Measurements from ENCODE around the gene RALGAPA2.

The RALGAPA2 gene

DNA sequence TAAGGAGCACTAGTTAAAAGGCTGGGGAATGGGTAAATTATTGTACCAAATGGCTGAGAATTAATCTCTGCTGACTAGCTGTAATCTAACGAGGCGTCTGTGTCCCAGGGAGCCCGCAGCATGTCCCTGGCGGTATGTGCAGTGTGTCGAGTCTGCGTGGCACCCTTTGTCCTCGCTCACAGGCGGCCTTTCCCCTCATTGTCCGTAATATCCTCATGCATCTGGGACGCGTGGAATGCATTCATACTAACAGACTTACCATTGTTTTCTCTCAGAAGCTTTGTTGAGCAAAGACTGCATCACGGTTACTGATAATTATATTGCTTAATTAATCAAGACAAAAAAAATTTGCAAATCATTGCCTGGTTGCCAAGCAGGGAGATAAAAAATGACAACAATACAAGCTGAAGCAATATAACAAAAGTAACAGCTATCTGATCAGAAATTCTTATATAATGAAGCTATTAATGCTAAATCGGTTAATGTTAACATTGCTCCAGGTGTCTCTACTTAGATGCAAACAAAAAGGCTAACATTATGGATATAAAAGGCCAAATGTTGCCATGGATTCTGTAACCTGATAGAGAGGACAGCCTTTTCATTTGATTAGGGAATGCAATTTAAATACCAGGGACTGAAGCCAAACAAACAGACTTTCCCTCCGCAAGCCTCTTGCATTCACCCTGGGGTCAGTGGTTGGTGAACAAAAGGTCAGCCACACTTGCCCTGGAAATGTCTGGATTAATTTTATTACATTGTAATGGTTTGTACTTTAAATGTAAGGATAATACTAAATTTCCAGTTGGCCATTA lies 219.7 kb downstream of the RALGAPA2 start:
- DNase-seq: no peak

DNA sequence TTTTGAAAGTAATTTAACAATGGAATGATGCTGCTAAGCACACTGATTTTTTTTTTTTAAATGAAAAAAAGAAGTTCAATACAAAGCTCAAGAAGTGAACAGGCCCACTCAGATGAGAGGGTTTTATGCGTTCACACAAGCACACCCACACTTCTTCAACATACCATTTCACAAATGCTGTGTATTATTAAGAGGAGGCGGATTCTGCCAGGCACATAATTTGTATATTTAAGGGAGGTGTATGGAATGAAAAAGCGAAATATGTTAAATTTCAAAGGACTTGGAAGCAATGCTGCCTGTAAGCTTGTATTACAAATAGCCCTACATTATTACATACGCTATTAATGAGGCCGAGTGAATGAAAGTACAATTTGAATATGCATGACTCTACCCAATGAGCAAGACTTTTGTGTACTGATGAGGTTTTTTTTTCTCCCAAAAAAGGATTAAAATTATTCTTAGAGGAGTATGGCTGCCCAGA lies 220.6 kb downstream of the RALGAPA2 start:
- no peak for DNase-seq

DNA sequence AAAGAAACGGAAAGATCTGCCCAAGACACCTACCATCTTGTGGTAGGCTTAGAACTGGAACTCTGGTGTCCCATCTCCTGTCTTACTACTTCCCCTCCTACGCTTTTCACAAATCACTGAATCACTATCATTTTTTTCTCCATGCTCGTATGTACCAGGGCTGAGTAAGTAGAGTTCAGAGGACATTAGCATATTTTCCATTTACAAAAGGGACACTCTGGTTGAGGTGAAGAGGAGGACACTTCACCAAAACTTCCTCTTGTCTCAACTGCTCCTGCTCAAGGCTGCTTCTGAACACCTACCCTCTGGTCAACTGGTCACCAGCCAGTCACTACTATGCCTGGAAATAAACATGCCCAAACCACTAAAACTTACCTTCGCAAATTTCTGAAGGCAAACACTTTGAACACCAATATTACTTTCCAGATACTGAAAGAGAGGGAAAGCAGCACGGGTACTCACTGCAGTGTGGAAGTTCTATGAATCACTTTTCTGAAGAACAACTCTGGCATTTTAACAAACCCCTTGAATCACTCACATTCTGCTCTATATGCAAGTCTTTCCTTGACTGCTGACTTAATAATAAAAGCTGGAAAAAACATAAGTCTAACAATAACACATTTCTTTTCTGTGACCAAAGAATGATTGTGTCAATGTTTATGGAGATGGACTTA lies 221.2 kb downstream of the RALGAPA2 start:
- no peak for DNase-seq

DNA sequence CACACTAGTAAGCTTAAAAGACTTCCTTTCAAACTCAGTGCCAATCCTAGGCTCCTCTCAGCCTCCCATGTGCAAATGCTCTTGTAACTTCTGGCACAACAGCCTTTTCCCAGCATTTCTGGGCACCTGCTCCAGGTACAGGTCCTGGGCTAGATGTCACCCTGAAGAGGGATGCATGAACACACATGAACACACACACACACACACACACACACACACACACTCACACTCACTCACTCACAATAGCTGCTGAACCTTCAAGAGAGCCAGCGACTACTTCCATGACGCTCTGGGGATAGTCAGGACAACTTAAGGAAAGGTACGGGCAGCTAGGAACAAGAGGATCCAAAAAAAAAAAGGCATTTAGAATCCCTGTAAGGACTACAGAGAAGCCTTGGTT lies 221.8 kb downstream of the RALGAPA2 start:
- no peak for DNase-seq

DNA sequence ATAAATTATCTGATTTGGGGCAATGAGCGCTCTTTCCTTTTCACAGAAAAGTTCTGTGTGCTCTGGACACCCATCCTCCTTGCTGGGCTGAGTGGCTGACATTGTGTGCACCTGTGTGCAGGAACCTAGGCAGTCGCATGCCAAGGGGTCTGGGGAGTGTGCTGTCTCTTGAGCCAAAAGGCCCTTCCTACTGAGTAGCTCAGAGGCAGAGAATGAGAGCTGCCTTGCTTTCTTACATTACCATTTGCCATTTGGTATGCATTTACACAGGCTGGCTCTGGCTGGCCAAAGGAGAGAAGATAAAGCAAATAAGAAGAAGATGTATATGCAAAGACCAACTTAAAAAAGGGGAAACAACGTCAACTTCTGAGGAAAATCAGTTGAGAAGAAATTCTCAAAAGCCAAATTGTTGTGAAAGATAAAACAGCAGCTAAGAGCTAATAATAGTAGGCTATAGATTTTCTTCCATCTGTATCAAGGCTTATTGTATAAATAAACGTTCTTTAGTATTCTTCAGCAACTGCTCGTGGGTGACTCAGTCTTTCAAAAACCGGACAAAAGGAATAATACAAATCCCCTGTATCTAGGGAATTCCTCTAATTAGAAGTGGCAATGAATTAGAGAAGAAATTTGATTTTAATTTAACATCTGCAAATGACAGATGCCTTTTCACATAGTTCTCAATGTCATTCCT lies 222.6 kb downstream of the RALGAPA2 start:
- DNase-seq: no peak

DNA sequence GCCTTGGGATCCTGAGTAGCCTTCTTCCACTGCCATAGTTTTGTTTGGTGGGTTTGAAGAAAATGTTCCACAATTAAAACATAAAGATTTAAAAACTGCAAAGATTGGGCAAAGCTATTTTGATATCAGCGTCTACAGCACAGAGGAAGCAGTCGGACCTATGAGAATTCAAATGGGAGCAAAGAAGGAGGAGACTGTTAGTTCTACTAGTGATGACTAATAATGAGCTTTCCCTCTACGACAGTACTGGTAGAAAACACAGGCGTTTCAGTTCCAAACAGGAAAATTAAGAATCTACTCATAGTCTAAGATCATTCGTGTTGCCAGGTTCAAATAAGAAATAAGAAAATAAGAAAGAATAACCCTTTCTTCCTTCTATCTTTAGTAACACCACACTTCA lies 223.4 kb downstream of the RALGAPA2 start:
- no peak for DNase-seq

DNA sequence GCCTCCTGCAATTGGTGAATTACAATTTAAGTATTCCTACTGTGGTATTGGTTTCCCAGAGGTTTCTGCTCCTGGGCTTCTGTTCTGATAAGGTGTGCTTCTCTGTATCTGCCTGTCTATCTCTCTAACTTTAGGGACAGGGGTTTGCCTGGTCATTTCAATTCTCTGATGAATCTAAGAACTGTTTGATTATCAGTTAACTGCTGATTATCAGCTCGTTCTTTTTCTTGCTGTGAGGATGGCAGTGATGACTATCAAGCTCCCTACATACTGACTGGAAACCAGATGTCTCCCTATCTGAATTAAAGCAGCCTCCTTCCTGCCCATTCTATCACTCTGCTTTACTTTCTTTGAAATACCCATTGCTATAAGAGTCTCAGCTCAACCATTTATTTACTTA lies 224.1 kb downstream of the RALGAPA2 start:
- DNase-seq: no peak

DNA sequence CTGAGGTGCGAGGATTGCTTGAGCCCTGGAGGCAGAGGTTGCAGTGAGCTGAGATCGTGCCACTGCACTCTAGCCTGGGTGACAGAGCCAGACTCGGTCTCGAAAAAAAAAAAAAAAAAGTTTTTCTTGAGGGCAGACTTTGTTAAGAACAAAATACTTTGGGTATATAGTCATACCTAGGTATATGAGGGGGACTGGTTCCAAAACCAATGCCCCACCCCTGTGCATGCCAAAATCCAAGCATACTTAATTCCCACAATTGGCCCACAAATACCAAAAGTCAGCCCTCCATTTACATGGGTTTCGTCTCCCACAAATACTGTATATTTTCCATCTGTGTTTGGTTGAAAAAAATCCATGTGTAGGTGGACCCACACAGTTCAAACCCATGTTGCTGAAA lies 224.6 kb downstream of the RALGAPA2 start:
- DNase-seq: no peak

DNA sequence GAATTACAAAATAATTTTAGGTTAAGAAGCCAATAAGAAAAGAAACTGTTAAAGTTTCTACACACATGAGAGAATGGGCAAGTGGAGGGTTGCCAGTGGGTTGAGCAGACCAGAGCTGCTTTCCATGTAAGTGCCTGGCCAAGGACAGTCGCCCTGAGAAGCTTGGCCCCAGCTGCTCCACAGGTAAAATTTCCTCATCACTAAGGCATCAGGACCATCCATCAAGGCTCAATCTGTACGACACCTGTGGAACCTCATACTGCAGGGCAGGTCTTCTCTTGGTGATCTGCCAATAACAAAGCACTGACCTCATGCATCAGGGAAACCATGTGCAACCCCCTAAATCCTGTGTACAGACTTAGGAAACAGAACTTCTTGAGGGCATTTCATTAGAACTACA lies 229.1 kb downstream of the RALGAPA2 start:
- DNase-seq: no peak

DNA sequence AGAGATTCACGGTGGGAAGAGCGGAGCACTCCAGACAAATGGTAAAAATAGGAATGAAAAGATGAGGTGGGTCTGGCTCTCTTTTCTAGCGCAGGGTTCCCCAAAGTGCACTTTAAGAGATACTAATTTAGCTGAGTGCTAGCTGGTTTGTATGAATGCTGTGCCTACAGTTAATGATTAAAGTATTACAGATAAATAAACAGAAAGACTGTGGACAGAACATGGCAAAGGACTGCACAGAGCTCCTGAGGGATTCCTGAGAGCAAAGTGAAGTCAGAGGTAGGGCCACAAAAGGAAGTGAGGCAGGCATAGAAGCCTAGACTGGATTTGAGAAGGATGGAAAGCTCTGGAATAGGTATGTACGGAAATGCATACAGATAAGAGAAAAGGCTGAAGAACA lies 230.0 kb downstream of the RALGAPA2 start:
- no peak for DNase-seq

DNA sequence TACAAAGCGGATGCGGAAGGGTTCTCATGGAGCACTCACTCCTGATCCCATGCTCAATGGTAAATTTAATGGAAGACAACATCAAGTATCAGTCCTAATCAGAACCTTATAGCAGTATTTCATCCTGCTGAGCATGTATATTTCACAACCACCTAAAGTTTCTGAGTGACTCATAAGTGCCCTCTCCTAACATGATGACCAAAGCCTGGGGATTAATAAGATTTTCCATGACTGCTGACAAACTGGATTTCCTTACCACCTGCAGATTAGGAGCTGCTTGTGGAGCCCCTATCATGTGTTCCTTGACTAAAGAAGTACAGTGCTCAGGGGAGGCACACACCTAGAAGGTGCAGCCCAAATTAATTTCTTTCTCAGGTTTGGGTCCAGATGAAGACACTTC lies 231.8 kb downstream of the RALGAPA2 start:
- DNase-seq: no peak

DNA sequence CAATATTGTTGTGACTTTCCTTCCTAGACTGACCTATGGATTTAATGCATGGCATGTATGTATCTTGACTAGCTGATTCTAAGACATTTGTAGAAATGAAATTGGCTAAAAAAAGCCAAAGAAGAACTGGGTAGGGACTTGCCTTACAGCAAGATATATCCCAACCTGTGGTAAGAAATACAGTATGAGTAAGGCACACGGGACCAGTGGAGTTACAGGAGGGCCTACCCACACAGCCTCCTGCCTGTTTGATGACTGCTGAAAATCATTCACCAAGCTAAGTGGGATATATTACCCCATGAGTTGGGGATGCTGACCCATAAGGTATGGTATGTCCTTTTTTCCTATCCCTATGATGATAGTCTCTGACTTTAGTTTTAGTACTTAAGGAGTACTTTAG lies 232.3 kb downstream of the RALGAPA2 start:
- DNase-seq: no peak

DNA sequence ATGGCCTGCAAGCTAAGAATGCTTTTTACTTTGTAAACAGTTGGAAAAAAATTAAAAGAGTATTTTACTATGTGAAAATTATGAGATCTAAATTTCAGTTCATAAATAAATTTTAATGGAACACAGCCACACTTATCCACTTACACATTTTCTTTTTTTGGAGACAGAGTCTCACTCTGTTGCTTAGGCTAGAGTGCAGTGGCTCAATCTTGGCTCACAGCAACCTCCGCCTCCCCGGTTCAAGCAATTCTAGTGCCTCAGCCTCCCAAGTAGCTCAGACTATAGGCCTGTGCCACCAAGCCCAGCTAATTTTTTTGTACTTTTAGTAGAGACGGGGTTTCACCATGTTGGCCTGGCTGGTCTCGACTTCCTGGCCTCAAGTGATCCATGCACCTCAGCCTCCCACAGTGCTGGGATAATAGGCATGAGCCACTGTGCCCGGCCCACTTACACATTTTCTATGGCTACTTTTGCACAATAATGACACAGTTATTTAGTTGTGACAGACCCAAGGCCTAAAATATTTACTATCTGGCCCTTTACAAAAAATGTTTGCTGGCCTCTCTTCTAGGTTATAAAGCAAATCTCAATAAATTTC lies 234.9 kb downstream of the RALGAPA2 start:
- DNase-seq: no peak

DNA sequence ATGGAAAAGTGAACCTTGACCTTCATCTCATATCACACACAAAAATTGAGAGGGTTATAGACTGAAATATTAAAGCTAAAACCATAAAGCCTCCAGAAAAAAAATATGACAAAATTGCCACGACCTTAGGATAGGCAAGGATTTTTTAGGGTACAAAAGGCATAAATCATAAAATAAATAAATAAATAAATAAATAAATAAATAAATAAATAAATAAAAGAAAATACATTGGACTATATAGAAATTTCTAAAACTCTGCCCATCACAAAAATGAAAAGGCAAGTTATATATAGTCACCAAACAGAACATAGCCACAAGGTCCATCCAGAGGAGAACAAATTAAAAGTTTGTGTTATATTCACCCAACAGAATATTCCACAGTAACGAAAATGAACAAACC lies 235.9 kb downstream of the RALGAPA2 start:
- no peak for DNase-seq

DNA sequence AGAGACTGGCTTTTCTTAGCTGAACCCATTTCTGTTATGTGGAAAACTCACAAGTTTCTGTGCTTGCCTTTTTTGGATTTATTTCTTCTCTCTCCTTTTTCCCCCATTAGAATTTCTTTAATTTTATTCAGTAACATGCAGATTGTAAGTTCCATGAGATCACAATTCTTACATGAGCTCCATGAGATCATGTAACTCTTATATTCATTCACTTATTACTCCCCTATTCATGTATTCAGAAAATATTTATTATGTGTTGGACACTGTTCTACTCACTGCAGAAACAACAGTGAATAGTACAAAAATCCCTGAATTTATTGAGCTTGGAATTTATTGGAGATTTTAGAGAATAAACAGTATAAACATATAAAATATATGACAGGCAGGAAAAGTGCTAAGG lies 238.8 kb downstream of the RALGAPA2 start:
- no peak for DNase-seq

DNA sequence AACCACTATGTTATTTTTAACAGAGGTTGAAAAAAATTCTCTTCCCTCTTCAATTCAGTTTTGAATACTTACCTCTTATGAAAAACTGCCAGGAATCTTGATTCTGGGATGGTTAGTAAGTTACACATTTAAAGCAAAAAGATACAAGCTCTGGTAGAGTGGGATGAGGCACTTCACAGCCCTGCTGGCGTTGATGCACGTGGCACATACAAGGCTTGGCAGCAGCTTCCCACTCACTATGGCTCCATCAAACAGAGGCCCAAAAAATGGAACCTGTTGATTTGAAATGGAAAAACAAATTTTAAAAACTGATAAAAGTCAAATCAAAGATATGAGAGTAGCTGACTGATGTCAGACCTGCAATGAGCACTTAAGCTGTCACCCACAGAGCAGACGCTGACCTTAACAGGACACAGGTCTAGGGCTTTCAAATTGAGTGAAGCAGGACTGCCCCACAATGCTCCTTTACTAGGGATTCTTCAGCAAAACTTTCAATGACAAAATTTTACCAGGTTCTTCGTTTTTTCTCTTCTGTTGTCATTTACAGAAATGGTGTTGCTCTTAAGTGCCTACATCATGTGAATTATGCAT lies 239.7 kb downstream of the RALGAPA2 start:
- no peak for DNase-seq

DNA sequence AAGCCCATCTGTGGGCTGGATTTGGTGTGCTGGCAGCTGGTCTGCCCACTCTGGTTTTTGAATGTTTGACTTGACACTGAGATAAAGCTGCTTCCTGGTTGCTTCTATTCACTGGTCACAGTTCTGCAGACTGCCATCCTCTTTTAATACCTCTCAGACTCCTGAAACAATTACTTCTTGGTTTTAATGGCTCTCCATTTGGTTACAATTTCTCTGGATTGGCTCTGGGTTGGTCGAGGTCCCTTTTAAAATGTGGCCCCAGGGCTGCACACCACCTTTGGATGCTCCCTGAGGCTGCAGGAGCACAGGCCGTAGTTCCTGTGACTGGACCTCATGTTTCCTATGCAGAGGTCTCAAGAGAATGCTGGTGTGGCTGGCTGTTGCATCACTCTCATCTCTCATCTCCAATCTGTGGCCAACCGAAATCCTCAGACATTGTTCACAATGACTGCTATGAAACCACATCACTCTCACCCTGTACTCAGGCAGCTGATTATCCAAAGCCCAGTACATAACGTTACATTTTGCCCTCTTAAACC lies 246.0 kb downstream of the RALGAPA2 start:
- no peak for DNase-seq

DNA sequence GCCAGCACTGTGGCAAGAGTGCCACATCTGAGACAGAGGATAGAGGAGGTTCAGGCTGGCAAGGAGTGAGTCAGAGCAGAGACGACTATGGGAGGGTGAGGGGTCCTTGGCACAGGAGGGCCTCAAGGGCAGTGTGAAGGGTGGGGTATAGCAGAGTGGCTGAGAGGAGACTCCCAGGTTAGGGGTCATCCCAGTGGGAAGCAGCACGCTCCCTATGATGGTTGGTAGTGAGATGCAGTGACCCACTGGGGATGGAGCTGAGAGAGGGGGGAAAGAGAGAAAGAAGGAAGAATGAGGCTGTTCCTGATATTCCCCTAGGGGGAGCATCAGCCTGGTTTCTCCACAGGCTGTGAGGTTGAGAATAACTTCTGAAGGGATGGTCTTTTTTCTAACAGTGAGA lies 247.2 kb downstream of the RALGAPA2 start:
- peak in 1 of 6 experiments; percentile 1 for DNase-seq

DNA sequence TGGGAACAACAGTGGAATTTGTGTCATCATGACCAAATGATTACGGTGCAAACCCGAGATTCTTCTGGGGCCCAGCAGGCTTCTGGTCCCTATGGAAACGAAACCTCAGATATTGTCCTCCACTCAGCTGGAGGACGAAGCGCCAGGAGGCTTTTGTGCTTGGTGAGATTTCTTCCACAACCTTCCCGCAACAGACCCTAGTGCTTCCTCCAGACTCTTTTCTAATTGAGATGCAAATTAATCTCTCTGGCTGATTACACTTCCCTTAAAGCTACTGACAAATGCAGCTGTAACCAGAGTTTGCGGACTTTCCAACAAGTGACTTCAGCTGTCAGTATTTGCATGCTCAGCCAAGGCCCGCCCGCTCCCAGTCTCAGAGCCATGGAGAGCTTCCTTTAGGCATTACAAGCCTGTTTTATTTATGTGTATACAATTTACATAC lies 248.5 kb downstream of the RALGAPA2 start:
- DNase-seq: no peak

DNA sequence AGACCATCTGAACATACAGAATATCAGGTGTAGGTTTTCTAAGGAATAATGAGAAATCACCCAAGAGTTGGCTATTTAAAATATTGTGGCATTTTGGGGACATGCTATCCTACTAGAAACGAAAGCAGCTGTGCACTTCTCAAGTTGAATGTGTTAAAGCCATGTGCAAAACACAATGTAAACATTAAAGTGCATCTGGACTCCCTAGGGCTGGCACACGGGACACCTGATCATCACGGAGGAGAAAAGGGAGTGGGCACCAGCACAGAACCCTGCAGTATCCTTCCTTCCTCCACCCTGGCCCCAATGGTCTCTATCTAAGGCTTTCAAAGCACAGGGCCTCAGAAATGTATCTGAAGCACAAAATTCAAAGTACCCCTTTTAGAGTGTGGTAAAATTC lies 250.3 kb downstream of the RALGAPA2 start:
- DNase-seq: no peak

DNA sequence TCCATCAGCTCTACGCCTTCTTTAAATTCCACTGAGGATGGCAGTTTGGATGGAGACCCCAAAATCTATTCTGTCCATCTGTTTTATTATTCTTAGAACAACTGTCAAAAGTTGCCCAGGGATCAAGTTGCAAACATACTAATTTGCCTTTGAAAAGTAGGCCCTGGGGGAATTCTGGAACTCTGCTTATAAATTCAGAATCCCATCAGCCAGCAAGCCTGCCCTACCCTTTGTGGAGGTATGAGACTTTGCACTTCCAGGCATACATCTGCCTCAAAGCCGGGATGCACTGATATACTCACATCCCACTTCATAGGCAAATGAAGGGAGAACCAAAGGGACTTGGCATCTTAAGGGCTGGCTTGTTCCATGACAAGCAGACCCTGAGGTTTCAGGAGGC lies 250.9 kb downstream of the RALGAPA2 start:
- no peak for DNase-seq

DNA sequence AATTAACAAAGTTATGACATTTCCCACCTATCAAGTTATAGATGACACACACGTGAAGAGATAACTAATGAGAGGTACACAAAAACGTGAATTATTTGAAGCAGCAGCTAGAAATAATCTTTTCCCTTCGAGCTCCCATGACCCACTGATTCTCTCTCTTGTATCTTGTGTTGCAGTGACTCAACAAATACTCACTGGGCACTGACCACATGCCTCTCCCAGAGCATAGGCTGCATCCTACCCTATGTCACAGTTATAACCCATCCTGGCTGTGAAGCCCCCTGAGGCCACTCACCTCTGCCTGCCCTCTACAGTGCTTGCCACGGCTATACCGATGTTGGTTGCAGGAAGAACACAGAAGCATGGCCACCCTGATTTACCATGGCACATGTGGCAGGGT lies 252.7 kb downstream of the RALGAPA2 start:
- DNase-seq: no peak

All from stimulated activated naive CD4-positive, alpha-beta T cell (primary cell).